GM21526 (cell line): ENCODE data around the gene FAM107B.

Experiments
- ATAC-seq: cut with Tn5 transposase; IDR thresholded peaks from one replicate; pipeline ENCODE4 v1.9.1; 2021; ENCODE audit warnings: moderate library complexity; ENCODE audit not compliant: unreplicated experiment, low FRiP score

The FAM107B gene

GRCh38 chr10:14564268-14564744, 210.4 kb downstream of the FAM107B start:
- no peak for ATAC-seq

- no peak for ATAC-seq
Observed at GRCh38 chr10:14563359-14563940, 211.2 kb downstream of the FAM107B start.

- no peak for ATAC-seq
Observed at GRCh38 chr10:14563076-14563336, 211.7 kb downstream of the FAM107B start.

DNA sequence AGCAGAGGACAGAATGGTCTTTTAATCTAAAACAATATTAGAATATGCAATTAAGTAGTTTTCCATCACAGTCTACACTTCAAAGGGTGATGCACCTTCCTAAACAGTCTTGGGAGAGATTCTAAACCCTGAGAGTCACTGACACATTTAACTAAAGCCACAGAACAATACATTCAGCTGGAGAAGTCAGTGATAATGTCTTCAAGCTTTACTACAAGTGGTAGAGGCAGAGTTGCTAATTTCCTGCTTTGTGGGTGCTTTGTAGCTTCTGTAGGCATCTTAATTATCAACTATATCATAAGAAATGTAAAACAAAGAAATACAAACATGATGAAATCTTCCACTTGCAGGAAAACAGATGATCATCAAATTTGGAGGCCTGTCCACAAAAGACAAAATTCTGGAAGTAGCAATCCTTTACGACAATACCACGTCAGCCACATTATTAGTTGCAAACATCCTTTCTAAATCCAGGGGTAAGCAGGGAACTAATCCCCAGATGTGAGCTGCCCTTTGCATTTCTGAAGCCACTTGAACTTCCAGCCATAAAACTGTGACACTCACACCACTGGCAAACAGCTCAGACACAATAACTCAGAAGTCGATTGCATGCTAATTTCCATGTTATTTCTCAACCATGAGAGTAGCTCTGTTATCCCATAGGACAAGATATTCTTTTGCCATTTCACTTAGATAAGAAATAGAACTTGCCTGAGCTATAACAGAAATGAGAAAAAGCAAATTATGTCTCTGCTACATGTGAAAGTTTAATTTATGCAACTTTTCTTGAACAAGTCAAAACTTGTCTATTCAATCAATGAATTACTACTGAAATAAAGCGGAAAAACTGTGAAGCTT, 212.2 kb downstream of the FAM107B start:
- ATAC-seq: no peak

GRCh38 chr10:14560791-14561765, 213.6 kb downstream of the FAM107B start:
- no peak for ATAC-seq

DNA sequence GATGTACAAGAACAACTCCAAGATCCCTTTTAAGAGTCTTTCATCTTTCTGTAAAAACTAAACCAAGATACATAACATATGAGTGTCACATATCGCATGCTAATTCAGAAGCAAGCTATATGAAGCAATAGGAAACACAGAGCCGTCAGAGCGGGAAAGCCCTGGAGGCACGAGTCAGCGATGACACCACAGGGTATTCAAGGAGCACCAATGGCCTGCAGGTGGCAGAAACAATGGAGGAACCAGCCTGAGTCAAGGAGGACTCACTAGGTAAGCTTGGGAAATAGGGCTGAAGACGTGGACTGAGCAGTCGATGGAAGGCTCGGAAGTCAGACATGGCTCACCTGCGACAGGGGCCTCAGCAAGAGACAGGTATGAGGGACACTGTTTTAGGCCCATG, 214.4 kb downstream of the FAM107B start:
- no peak for ATAC-seq

DNA sequence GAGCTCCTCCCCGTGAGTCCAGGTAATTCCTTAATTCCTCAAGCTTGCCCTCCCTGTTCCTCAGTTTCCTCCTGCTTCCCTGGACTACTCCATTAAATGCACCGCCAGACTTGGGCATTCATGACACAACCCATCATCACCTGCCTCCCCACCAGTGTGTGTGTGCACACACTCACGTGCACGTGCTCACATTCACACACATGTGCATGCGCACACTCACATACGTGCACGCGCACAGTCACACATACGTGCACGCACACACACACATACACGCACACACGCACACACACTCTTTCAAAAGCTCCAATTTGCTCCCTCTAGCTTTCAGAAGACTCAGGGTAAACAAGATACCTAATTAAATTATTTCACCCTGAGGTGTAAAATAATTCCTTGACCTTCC, 216.7 kb downstream of the FAM107B start:
- ATAC-seq: no peak

DNA sequence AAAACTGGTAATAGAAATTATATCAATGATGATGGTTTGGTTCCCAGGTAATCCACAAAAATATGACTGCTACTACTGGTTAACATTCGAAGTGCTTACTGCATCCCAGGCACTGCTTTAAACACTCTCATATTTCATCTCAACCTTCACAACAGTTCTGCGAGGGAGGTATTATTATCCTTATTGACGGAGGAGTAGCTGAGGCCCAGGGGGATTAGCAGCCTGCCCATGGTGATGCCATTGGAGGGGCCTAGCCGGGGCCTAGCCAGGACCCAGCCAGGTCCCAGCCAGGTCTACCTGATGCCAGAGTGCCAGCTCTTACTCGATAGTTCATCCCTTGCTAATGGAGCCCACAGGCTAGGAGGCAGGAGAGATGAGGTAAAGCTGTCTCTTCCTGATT, 217.1 kb downstream of the FAM107B start:
- ATAC-seq: no peak

DNA sequence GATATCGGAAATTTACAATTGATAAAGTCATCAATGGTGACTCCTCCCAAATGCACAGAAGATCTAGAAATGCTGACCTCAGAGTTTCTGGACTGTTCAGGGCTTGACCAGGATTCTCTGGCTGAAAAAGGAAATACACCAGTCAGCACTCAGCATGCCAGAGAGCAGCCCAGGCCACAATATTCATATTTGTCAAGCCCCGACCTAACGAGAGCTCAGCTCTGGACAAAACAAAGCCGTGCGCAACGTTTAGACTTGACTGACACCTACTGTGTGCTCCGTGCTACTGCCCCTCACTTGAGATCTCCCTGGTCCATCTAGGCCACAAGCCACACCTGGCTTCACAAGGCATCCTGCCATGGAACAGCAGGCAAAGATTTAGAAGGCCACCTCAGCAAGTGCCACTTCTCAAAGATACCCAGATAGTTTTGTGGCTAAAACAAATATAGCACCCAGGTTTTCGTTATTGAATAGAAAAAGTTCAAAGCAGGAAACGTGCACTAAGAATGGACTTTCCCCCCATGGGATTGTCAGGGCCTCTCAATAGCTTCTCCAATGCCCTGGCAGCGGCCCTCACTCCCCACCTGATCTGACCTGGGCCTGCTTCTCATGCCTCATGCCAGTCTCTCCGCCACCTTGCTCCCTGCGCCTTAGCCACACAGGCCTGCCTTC, 218.3 kb downstream of the FAM107B start:
- peak; percentile 64 for ATAC-seq

DNA sequence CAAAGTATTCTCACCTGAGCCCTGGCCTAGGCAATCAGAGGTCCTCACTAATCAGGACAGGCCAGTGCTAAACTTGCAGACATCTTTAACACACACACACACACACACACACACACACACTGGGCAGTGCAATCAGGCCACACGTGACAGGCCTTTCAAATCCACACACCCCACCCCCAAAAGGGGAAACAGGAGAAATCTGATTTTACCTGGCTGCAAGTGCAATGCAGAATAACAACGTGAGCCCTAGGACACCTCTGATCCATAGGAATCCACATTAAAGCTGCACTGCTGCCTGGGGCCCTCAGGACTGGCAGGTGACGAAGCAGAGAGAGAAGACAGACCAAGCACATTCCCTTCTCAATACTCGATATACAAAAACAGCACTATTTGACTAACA, 218.9 kb downstream of the FAM107B start:
- no peak for ATAC-seq

DNA sequence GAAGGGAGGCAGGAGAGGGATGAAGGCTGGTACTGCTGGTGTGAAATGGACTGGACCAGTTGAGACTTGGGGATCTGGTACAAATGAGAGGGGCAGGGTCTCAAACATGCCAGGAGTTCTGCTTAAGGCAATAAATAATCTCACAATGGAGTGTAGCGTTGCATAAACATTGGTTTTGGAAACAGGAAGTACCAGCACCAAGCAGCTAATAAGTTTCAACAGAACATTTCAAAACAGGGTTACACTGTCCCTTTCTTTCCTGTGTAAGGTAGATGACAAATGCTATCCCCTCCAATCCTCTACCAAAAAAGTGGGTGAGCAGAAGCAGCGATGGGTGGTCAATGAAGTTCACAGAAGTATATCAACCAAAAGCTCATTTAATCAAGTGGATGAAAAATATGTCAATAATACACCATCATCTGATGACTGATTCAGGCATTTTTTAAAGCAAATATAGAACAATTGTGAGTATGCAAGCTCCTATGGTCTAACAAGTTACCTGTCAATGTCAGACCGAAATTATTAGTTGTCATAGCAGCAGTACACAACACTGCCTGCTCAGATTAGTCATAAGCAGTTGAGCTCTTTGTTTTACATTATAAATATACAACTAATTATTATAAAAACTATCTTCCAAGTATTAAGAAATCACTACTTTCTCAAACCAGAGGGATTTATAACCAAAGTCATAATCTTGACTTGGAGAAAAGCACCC, 220.0 kb downstream of the FAM107B start:
- ATAC-seq: no peak

DNA sequence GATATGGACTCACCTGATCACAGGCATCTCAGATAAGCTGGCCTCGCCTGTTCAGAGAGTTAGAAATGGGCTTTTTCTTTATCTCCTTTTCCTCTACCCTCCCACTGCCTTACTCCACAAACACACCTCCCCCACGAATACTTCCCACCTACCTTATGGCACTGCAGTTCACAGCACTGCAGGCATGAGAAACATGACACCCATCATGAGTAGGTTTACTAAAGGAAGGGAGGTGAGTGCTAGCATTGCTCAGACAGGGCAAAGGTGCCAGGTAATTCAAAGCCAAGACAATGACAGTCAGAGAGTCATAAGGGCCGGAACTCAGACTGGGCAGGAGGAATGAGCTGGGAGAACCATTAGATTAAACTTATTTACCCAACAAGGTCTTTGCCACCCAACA, 220.6 kb downstream of the FAM107B start:
- no peak for ATAC-seq

GRCh38 chr10:14553448-14553847, 221.2 kb downstream of the FAM107B start:
- ATAC-seq: no peak

DNA sequence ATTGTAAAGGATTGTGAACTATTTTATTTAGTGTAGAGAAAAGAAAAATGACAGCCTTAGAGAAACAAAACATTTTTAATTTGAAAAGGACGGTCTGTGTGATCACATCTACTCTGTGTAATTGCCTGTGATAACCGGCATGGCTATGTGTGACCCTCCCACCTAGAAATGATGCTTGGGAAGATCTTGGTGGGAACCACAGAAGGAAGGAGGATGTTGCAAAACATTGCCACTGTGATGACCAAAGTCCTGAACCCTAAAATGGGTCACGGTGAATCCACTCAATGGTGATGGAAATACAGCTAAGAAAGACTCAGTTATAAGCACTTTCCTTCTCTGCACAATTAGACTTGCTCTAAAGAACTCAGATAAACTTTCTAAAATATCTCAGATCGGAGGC, 222.7 kb downstream of the FAM107B start:
- no peak for ATAC-seq

GRCh38 chr10:14550471-14550981, 224.2 kb downstream of the FAM107B start:
- ATAC-seq: no peak

DNA sequence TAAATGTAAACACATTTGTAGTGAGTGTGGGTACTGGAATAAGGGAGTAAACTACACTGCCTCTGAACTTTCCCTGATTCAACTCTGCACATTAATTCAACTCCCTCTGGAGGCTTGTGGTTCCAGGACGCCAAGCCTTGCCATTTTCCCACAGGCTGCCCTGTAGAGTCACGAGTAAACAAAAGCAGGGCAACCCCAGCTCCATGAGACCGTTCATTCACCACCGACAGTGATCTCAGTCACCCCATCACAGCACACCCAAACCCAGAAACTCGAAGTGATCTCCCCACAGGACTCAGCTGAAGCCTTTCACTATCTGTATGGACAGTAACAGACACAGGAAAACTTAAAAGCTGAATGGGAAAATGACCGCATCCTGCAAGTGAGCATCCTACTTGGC, 225.2 kb downstream of the FAM107B start:
- no peak for ATAC-seq

- no peak for ATAC-seq
Observed at GRCh38 chr10:14548970-14549369, 225.7 kb downstream of the FAM107B start.

- no peak for ATAC-seq
Observed at GRCh38 chr10:14548474-14548873, 226.2 kb downstream of the FAM107B start.

GRCh38 chr10:14547816-14548215, 226.9 kb downstream of the FAM107B start:
- no peak for ATAC-seq

GRCh38 chr10:14545827-14546226, 228.9 kb downstream of the FAM107B start:
- ATAC-seq: no peak
